Esophagus (tissue), 2 donors: ENCODE measurements around the gene CALHM3. TPM values are rescaled to one million over a fixed set of nuclear protein-coding genes. Genes with fewer than 3 reads are reported as not detected.

Experiments used
- H3K27ac ChIP-seq, 2 donors: one replicate each; pipeline ENCODE4 v1.5.1; 2013; ENCODE audit warnings: low read depth in 2 of 2, mild to moderate bottlenecking in 2 of 2, inconsistent platforms in 1 of 2, low read length in 1 of 2, moderate library complexity in 1 of 2
- H3K27me3 ChIP-seq, 2 donors: one replicate each; pipeline ENCODE4 v1.6.1; 2013; ENCODE audit warnings: low read length in 2 of 2, control low read depth in 1 of 2, mild to moderate bottlenecking in 1 of 2; ENCODE audit not compliant: insufficient read depth in 2 of 2, control insufficient read depth in 1 of 2
- H3K36me3 ChIP-seq, 2 donors: one replicate each; pipeline ENCODE4 v1.6.1; 2013; ENCODE audit warnings: low read length in 1 of 2; ENCODE audit not compliant: control insufficient read depth in 2 of 2, insufficient read depth in 2 of 2
- H3K4me1 ChIP-seq, 2 donors: one replicate each; pipeline ENCODE4 v1.6.1; 2013; ENCODE audit warnings: low read length in 1 of 2; ENCODE audit not compliant: control insufficient read depth in 2 of 2, insufficient read depth in 2 of 2
- H3K4me3 ChIP-seq, 2 donors: one replicate each; pipeline ENCODE4 v1.5.1; 2013; ENCODE audit warnings: low read length in 2 of 2, mild to moderate bottlenecking in 2 of 2, low read depth in 1 of 2, moderate library complexity in 1 of 2
- H3K9me3 ChIP-seq, 2 donors: one replicate each; pipeline ENCODE4 v1.6.1; 2013; ENCODE audit warnings: mild to moderate bottlenecking in 2 of 2, low read depth in 1 of 2, low read length in 1 of 2, moderate library complexity in 1 of 2; ENCODE audit not compliant: control insufficient read depth in 2 of 2, insufficient read depth in 1 of 2
- WGBS, 2 donors: extraction: QIAGEN DNeasy Blood & Tissue Kit; methylation state at CpG; one replicate each; pipeline ENCODE4 v1.1.7; 2013; 5-methylcytosine and 5-hydroxymethylcytosine counted together
- polyA plus RNA-seq, 2 donors: library from polyadenylated mRNA; stranded (reverse); fragments of 200-250 nt; gene quantifications; one replicate each; pipeline ENCODE4 v1.2.3, GENCODE V29; 2013
- donor health status: healthy with polysubstance abuse.
- donor health status: Bipolar disorder and iron deficiency.

CALHM3 gene
- polyA plus RNA-seq, 2 donors: not detected

DNA sequence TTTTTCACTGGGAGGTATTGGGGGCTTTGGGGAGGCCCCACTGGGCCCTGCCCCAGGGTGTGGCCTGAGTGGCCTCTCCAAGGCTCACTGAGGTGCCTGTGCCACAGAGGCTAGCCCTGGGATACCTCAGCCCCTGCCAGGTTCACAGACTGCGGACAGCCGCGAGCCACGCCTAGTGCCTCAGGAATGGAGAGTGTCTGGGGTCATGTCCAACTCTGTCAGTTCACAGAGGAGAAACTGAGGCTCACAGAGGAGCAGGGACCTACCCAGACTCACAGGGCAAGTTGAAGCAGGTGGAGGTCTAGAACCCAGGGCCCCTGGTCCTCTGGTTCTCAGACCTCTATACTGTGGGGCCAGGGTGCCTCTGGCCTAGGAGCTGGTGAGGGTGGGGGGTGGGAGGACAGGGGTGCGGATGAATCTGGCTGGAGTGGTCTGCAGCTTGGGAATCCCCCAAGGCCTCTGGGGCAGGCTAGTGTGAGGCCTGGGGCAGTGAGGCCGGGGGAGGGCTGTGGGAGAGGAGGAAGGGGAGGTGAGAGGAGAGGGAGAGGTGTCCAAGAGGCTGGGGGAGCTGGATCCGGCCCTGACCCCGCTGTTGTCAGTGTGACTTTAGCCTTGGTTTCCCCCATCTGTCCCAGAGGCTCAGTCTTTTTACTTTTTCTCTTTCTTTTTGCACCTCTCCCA is 34.5 kb upstream of the CALHM3 start:
- no peaks in the 10 kb centered on the region for H3K4me1 ChIP-seq
- WGBS, 2 donors: 87 to 88% methylated on average over 8 of the region's 8 CpGs
- peaks cover 0 to 3% of the 10 kb centered on the region in 2 donors for H3K9me3 ChIP-seq
- H3K4me3 ChIP-seq: no peak overlapping the region
- H3K36me3 ChIP-seq: no peaks in the 10 kb centered on the region
- H3K27me3 ChIP-seq: no peaks in the 10 kb centered on the region
- H3K27ac ChIP-seq: no peak overlapping the region

- Histone ChIP-seq H3K9me3 (peaks cover 0 to 1% of the 10 kb centered on the region in 2 donors), H3K36me3 (no peaks in the 10 kb centered on the region), H3K4me1 (no peaks in the 10 kb centered on the region), H3K4me3 (no peak overlapping the region), H3K27ac (no peak overlapping the region), H3K27me3 (no peaks in the 10 kb centered on the region)
- 62 to 74% methylated on average over 12 to 13 of the region's 13 CpGs for WGBS, 2 donors
Measured at GRCh38 chr10:103512591-103513379, 33.7 kb upstream of the CALHM3 start.

GRCh38 chr10:103512166-103512565 is 33.1 kb upstream of the CALHM3 start:
- Histone ChIP-seq H3K9me3 (no peaks in the 10 kb centered on the region), H3K4me3 (no peak overlapping the region), H3K27ac (no peak overlapping the region), H3K27me3 (no peaks in the 10 kb centered on the region), H3K4me1 (no peaks in the 10 kb centered on the region), H3K36me3 (no peaks in the 10 kb centered on the region)

DNA sequence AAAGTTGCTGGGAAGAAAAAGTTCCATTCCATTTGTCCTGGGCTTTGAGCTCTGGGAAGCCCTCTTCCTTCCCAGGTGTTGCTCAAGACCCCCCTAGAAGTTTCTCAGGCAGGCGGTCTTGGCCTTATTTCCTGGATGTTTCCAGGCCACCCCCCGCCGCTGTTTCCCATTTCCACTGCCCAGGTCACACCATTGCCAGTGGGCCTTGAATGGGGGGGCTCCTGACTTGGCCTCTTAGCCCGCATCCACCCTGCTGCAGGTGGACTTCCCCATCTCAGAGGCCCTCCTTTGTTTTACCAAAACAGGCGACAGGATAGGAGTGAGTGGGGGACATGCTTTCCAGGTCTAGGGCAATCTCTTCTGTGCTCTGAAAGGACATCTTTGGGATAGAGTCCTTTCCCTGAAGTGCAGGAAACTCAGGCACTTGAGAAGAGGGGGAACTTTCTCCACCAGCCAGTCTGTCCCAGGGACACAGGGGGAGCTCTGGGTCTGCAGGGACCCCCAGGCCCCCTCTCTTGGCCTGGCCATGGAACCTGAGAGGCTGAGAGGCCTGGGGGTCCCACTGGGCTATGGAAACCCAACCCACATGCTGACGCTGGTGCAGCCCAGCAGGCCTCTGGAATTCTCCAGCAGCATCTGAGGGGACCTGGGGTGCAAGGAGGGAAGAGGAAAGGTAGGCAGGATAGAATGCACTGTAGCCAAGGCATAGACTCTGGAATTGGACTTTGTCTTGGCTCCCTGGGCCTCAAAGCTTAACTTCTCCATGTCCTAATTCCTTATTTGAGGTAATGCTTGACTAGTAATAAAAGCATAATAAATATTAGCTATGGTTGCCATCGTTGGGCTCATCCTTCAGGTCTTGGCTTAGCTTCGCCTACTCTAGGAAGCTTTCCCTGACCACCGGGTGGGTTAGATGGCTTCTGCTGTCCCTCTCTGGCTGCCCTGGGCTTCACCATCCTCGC is 32.0 kb upstream of the CALHM3 start:
- Histone ChIP-seq H3K27me3 (no peaks in the 10 kb centered on the region), H3K36me3 (no peaks in the 10 kb centered on the region), H3K9me3 (no peaks in the 10 kb centered on the region), H3K4me1 (no peaks in the 10 kb centered on the region), H3K27ac (no peak overlapping the region), H3K4me3 (no peak overlapping the region)
- 91 to 92% methylated on average over 10 of the region's 10 CpGs for WGBS, 2 donors

DNA sequence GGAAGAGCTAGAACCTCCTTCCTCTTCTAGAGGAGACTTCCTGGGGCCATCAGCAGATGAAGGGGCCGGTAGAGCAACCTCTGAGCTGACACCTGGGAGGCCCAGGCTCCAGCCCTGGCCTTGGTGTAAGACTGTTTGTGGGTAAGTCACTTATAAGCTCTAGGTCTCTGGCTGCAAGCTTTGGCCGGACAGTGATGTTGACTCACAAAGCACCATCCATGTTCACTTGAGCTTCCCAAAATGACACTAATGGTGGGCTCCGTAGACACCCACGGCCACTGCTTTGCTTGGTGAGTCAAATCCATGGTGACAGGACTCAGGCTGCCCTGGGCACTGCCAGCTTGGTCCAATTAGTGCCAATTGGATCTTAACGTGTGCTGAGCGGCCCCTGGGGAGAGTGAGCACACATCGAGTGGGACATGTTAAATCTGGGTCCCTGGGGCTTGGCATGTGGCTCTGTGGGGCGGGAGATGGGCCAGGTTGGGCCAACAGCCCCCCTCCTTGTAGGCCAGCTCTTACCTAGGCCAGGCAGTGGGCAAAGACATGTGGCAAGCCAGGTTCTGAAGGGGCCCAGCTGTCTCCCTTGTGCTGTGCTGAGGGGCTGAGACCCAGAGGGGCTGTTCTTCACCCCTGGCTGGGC is 31.1 kb upstream of the CALHM3 start:
- H3K9me3 ChIP-seq: no peaks in the 10 kb centered on the region
- H3K36me3 ChIP-seq: no peaks in the 10 kb centered on the region
- H3K4me3 ChIP-seq: no peak overlapping the region
- H3K4me1 ChIP-seq: no peaks in the 10 kb centered on the region
- whole genome bisulfite sequencing, 2 donors: 90% methylated on average over 8 of the region's 8 CpGs
- no peaks in the 10 kb centered on the region for H3K27me3 ChIP-seq
- no peak overlapping the region for H3K27ac ChIP-seq

DNA sequence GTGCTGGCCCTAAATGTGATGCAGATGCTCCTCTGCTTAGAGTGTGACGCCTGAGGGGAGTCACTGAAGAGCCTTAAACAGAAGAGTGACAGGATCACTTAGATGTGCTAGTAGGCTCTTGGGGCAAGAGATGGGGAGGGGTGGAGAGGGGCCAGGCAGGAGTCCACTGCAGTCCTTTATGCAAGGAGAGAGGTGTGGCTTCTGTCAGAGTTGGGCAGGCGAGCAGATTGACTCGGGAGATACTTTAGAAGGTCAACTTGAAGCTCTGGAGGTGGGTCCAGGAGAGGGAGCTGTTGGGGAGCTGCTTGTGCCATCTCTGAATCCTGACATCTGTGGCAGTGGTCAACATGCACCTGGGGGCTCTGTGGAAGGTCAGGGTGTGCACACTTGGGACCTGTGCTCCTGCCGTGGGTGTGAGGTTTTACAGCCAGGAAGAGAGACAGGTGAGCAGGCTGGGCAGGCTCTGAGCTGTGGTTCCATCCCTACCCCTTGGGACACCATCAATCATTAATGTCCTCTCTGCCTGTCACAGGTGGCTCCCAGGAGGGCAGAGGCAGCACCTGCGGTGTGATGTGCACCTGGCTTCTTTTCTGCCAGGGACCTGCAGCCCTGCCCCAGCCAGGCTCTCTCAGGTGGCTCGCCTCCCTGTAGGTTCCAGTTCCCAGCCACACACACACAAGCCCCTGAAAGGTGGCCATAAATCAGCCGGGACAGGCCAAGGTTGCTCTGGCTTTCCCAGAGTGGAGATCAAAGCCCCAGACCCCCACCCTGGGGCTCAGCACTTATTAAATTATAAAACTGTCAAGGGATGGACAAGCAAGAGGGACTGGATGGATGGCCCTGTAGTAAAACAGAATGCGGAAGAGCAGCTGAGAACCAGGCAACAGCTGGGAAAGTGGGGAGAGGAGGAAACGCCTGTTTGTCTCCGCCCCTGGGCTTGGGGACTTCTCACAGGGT is 28.5 kb upstream of the CALHM3 start:
- H3K4me3 ChIP-seq: no peak overlapping the region
- H3K4me1 ChIP-seq: no peaks in the 10 kb centered on the region
- 56 to 69% methylated on average over 10 of the region's 10 CpGs for WGBS, 2 donors
- H3K27ac ChIP-seq: no peak overlapping the region
- no peaks in the 10 kb centered on the region for H3K9me3 ChIP-seq
- no peaks in the 10 kb centered on the region for H3K27me3 ChIP-seq
- H3K36me3 ChIP-seq: no peaks in the 10 kb centered on the region

- no peaks in the 10 kb centered on the region for H3K9me3 ChIP-seq
- no peak overlapping the region for H3K4me3 ChIP-seq
- H3K27ac ChIP-seq: no peak overlapping the region
- 74 to 89% methylated on average over 4 of the region's 4 CpGs for WGBS, 2 donors
- H3K36me3 ChIP-seq: no peaks in the 10 kb centered on the region
- H3K27me3 ChIP-seq: no peaks in the 10 kb centered on the region
- H3K4me1 ChIP-seq: no peaks in the 10 kb centered on the region
Measured at GRCh38 chr10:103506061-103506460, 27.0 kb upstream of the CALHM3 start.

GRCh38 chr10:103504181-103504783 is 25.2 kb upstream of the CALHM3 start:
- H3K4me3 ChIP-seq: no peak overlapping the region
- no peak overlapping the region for H3K27ac ChIP-seq
- no peaks in the 10 kb centered on the region for H3K27me3 ChIP-seq
- WGBS, 2 donors: 42 to 61% methylated on average over 10 of the region's 10 CpGs
- no peaks in the 10 kb centered on the region for H3K9me3 ChIP-seq
- no peaks in the 10 kb centered on the region for H3K4me1 ChIP-seq
- H3K36me3 ChIP-seq: no peaks in the 10 kb centered on the region
